Measurements from ENCODE around the gene ONECUT1.
A peak's percentile ranks its signal among the peaks of the same experiment; 100 is the strongest.

ONECUT1 gene

DNA sequence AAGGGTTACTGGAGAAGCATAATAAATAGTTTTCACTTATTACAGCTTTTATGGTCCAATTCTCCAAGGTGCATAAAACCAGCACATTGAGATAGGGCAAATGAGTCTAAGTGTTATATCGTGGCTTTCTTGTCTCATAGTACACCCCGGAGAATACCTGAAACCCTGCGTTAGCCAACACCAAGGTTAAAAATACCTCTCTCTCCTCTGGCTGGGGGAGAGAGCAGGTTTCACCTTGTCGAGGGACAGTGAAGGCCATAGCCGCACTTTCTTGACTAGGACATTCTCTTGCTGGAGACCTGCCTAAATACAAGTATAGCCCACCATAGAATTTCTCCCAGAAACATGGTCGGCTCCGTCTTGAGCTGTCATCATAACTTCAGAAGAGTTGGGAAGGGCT lies 59.5 kb downstream of the ONECUT1 start:
- no peak for DNase-seq

DNA sequence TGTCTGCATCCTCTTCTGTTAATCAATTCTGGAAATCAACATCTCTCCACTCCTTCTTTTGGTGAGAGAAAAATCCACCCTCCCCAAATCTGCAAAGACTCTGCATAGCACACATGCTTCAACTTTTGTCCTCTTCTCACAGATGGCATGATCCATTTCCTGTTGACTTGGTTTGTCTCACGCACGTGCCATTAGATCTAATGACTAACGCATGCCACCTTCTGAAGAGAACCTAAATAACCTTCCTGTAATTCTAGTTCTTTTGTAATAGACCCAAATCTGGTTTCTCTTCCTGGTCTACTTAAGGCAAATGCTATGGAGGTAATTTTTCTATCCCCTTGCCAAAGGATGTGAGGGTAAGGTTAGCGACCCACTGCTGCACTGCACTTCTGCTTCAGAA lies 60.0 kb downstream of the ONECUT1 start:
- DNase-seq: peak; percentile 3

DNA sequence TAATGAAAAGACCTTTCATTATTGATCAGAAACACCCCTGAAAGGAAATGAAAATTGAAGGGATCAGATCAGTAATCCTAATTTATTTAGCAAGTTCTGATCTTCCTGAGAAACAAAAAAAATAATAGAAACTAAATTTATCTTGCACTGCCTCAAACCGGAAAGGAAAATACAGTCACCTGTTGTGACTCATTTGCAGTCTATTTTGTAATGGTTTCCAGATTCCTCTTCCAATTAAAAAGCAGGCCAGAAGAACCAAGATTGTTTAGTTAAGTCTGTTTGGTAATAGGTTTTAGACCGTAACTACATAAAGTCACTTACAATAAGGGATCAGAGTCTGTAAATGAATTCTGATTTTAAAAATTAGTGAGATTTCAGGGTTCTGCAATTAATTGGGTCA lies 61.2 kb downstream of the ONECUT1 start:
- DNase-seq: no peak

DNA sequence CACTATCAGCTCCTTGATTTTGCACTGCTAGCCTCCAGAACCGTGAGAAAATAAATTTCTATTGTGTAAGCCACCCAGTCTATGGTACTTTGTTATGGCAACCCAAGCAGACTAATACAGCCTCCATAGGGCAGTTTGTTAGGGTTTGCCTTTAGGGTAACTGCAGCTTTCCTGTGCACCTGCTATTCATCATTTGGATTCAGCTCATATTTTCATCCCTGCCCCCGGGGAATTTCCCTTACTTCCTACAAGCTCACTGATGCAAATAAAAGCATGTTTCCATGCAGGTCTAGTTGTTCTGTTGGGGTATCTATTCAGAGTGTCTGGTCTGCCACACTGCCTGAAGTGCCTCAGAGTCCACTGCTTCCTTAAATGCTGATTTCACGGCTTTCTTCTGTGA lies 62.3 kb downstream of the ONECUT1 start:
- DNase-seq: no peak

DNA sequence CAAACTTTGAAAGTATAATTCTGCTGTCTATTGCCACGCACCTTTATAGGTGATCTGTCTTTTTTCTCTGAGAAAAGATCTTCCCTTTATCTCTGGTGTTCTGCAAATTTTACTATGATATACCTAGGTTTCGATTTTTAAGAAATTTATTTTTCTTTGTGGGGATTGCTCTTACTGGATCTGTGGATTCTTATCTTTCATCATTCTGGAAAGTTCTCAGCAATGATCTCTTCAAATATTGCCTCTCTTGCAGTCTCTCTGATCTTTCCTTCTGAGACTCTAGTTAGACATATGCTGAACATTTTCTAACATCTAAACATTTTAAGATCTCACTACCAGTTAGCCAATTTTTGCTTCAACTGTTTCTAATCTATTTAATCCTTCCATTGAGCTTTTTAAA lies 63.9 kb downstream of the ONECUT1 start:
- no peak for DNase-seq

DNA sequence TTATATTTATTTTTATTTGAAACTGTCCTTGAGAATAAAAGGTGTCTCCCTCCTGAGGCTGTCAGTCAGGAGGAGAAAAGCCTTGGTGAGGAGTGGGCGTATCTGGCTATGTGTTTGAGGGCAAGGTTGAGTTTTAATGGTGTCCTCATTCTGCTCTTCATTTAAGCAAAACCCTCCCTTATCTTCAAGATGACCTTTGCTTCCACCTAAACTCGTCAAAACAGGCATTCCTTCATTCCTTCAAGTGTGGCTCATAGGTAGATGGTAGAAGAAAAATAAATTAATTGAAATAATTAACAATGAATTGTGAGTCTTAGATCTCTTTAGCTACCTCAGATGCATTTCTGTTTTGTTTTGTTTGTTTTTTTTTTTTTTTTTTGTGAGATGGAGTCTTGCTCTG lies 71.6 kb downstream of the ONECUT1 start:
- DNase-seq: no peak

DNA sequence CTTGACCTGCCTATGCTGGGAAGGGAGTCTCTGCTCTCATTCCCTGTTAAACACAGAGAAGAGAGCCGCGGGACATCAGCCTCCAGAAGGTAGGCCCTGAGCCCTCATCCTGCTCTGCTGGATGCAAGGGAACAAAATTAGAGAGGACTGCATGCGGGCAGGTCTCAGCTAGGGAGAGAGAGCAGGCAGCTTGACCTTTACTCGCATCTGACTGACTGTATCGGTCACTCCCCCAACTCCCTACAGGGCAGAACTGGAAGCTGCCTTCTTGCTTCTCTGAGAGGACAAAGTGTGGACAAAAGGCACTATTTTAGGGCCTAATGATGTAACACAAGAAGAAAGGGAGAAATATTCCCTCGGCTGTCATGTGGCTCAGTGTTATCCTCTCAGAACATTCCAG lies 72.2 kb downstream of the ONECUT1 start:
- no peak for DNase-seq

DNA sequence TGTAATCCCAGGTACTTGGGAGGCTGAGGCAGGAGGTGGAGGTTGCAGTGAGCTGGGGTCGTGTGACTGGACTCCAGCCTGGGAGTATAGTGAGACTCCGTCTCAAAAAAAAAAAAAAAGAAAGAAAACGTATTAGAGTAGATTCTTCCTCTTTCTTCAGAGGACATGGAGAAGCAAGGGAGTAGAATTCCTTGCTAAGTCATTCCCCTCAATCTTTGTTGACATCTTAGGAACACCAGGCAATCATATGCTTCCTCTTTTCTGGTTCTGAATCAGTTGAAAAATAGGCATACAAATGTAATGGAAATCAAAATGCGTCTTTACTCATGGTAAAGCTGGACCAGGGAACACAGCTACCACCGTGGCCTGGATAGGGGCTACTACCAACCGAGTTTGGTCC lies 72.7 kb downstream of the ONECUT1 start:
- DNase-seq: no peak

DNA sequence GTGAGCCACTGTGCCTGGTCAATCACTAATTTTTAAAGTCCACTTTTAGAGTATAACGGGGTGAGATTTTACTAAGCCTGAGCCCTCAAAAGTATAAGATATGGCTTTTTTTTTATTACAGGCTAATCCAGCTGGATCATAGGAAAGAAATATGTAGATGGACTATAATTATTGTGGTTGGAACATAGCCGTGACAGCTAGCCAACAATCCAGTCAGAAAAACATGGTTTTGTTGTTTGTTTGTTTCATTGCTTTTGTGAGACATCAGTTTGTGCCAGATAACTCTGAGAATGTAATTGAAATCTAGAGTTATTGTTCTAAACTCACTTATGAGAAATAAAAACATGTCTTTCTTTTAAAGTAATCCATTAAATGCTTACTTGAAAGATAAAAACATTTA lies 73.6 kb downstream of the ONECUT1 start:
- DNase-seq: no peak

DNA sequence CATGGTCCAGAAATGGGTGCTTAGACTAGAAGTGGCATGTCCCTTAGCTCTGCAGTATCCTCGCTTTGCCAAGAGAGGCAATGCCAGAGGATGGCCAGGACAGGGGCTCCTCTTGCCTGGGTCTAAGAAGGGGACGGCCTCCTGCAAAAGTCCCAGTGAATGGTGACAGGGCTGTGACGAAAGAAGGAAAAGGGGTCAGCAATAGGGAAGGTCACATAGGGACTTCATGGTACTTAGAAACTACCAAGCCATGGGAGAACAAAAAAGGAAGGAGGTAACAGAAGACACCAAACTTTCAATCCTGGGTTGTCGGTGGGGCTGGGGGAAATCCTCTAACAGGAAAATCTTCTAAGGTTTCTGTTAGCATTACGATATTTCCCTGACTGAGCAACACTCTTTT lies 74.7 kb downstream of the ONECUT1 start:
- no peak for DNase-seq

DNA sequence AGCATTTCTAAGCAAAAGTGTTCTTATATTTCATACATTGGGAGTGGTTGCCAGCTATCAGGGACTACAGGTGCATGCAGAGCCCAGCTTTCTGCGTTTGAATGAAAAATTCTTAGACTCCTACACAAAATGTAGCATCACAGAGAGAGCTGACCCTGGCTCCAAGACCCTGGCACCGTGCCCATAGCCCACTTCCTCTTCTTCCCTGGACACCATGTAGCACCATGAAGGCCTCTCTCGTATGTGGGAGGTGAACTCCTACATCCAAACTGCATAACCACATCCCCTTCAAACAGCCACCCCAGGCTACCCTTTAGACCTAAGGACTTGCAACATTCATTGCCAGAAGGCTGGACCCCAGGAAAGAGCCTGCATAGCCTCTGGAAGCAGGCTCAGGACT lies 75.2 kb downstream of the ONECUT1 start:
- DNase-seq: no peak

DNA sequence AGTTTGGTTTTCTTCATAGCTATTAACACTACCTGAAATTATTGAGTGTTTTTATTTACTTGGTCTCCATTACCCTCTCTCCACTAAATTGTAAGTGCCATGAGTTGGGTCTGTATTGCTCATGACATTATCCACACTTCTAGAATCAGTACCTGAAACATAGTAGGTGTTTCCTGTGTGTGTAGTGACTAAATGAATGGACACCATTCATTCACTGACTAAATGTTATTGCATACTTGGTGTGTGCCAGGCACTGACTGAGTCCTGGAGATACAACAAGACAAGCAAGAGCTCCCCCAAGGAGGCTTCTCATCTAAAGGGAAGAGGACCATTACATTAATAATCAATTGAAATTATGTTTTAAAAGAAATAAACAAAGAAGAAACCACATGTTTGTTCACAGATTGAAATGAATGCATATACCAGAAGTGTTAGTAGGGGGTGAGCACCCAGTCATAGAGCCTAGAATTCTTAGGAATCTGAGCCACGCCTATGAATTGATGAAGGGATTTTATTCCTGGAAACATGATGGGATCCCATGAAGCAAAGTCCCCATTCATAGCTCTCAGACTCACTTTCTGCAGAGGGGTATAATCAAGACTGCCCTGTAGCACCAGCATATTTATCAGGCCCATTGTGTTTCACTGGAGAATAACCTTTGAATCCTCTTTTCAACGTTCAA lies 79.3 kb downstream of the ONECUT1 start:
- no peak for DNase-seq

DNA sequence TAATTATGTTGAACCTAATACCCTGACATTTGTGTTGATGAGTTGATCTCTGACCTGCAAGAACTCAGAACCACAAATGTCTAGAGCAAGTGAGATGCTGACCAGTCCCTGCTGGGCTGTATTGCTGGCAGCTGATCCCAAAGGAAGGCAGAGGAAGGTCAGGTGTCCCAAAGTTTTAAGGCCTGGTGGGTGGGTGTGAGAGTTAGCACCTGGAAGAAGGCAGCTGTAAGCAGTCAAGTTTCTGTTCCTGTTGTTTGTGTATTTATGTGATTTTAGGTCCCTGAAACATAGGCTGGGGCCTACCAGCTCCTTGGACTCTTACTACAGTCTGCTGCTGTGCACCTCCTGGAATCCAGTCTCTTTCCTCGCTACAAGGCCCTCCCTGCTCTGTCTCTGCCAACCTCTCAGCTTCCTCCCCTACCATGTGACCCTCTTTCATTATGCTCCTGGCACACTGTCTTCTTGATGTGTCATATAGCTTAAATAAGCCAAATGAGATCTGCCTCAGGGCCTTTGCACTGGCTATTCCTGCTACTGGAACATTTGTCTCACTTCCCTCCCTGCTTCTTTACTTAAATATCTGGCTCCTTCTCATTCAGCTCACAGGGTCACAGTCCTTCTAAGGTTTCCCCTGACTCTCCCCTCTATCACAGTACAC lies 80.0 kb downstream of the ONECUT1 start:
- DNase-seq: no peak

DNA sequence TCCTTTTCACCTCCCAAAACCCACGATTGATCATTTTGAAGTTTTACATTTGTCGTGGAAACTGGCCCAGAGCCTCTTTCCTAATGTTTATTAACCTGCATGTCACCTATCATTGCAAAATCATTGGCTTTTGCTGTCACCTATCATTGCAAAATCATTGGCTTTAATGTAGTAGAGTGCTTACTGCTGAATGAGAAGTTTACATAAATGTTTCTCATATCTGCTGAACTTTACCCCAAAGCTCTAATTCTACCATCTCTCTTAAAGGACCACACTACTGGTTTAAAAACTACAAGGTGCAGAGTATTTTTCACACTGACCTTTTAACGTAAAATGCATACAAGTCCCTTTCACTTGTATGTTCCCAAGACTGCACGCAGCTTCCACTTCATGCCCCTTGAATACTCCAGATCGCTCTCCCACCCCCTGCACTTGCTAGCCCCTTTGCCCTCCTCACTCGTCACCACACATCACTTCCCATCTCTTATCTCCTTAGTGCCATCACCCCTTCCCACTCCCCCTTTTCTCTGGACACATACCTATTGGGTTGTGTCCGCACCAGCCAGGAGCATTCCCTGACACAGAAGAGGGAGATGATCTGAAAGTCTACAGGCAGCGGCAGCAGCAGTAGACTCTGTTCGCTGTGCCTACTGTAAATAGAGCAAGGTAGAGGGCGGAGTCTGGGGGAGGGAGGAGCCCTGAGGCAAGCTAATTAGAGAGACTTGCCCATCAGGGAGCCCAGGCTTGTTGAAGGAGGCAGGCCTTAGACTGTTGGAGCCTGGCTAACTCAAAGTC lies 80.8 kb downstream of the ONECUT1 start:
- DNase-seq: no peak

Measured in stimulated activated CD4-positive, alpha-beta T cell treated with anti-CD3 and anti-CD28 coated beads, Interleukin-12 subunit alpha, Interleukin-12 subunit beta, amount 100 ng/mL, for 4 hours (primary cell).